ENCODE results near the gene CAPN9.
"Not testable (repeated sequence)": the region's sequence is repeated elsewhere in the genome, so short reads cannot be mapped to it uniquely, and the experiment has no call there.

The CAPN9 gene

DNA sequence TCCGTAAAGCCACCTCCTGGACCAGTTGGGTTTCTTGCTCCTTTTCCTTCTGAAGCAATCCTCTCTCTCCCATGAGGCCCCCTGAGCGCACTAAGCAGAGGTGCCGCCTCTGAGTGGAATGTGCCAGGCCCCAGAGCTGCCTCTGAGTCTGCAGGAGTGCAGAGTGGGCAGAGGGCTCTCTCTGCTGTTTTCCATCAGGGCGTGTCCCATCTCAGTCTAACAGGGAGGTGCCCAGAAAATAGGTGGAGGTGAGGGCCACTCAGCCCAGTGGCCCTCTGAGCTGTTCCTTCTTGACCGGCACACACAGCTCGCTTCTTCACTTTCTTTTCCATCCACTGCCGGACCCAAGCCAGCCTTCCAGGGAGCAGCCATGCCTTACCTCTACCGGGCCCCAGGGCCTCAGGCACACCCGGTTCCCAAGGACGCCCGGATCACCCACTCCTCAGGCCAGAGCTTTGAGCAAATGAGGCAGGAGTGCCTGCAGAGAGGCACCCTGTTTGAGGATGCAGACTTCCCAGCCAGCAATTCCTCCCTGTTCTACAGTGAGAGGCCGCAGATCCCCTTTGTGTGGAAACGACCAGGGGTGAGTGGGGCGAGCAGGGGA, at the start of gene CAPN9:
Gene CAPN9, plus strand, starts transcription at position 262 of the 604 bp plus-strand sequence. Its CDS starts 109 bp downstream, at position 371.
- DNase-seq: no peak

DNA sequence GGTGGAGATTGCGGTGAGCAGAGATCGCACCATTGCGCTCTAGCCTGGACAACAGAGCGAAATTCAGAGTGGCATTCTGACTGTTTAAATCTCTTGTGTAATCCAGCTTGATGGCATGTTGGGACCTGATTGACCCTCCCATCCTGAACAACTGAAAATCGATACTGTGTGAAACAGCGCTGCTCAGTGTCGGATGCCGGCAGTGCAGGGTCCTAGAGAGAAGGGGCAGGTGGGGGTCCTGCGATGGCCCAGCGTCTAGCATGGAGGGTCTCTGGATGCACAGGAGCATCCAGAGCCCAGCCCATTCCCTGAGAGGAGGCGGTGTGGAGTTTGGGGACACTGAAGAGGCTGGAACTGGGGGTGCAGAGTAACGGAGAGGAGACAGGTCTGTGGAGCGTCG, 49.1 kb upstream of the CAPN9 start:
- no peak for DNase-seq

GRCh38 chr1:230698964-230699363, 48.2 kb upstream of the CAPN9 start:
- not testable (repeated sequence) for DNase-seq

GRCh38 chr1:230699716-230700115, 47.5 kb upstream of the CAPN9 start:
- no peak for DNase-seq

DNA sequence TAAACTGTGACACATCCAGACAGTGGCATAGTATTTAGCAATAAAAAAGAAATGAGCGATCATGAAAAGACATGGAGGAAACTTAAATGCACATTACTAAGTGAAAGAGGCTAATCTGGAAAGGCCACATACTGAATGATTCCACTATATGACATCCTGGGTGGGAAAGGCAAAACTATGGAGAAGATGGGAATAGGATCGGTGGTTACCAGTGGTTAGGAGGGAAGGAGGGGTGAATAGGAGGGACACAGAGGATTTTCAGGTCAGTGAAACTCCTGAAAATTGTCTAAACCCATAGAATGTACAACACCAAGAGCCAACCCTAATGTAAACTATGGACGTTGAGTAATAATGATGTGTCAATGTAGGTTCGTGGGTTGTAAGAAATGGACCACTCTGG, 47.1 kb upstream of the CAPN9 start:
- no peak for DNase-seq

- no peak for DNase-seq
Observed at GRCh38 chr1:230701434-230701833, 45.8 kb upstream of the CAPN9 start.

DNA sequence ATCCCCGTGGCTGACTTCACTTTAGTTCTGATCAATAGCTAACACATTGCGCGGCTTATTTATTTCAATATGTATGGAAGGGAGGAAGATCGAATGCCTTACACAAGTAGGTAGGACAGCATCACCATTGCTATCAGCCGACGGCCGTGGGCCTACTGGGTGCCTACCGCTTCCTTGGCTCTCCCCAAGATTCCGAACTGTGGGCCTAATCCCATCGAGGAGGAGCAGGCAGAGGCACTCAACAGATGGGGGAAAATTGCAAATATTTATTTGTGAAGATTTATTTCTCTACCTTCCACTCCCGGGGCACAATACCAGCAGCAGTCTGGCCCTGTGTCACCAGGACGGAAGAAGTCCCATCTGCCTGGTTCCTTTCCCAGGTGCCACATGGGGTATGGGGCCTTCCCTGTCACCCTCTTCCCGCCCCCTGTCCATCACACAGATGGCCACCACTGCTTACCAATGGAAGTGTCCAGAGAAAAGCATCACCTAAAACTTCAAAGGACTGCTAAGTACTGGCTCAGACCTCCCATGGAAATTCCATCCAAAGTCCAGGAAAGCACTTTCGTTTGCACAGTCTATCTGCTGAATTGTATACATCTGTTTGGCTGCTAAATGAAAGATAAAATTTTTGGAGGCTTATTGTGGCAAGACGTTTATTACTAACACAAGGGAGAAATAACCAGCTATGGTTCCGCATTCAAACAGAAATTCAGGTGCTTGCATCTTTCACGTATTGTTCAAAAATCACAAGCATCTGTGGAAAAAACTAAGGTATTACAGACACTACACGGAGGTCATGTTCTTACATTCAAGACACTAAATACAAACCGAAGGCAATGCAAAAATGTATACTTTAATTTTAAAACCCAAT, 45.1 kb upstream of the CAPN9 start:
- no peak for DNase-seq

- DNase-seq: peak; percentile 37
Observed at GRCh38 chr1:230702934-230703678, 44.1 kb upstream of the CAPN9 start.

DNA sequence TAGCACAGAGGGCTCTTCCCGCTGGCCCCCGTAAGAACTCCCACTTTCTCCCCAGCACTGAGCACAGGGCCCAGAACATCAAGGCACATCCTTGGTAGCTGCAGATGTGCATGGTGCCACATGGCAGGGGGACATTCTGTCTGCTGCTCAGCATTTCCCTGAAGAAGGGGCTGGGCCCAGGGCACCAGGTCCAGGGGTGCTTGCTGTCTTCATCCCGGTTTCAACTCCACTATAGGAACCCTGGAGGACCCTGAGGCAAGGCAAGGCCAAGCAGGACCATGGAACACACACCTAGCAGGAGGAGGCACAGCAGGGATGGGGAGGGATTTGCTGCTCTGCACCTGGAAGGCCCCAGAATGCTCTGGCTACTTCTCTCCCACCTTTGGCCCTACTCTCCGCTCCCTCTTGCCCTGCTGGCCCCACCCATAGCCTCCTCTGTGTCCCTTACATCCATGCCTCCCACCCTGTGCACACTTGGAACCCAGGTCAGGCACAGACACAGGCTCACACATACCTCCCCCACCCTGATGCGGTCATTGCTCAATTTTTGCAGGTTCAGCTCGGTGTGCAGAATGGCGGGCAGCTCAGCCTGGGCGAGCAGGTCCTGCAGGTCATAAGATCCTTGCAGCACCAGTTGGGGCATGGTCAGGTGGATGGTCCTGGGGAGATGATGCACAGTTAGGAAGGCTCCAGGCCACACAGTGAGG, 43.4 kb upstream of the CAPN9 start:
- no peak for DNase-seq

DNA sequence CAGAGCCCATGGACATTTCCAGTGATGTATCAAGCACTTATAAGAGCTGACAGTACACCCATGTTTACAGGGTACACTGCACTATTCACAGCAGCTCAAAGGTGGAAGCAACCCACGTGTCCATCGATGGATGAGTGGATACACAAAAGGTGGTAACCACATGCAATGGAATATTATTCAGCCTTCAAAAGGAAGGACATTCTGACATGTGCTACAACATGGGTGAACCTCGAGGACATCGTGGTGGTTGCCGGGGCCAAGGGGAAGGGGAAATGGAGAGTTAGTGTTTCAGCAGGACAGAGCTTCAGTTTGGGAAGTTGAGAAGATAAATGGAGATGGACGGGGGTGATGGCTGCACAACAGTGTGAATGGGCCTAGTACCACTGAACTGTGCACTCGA, 42.4 kb upstream of the CAPN9 start:
- DNase-seq: no peak

DNA sequence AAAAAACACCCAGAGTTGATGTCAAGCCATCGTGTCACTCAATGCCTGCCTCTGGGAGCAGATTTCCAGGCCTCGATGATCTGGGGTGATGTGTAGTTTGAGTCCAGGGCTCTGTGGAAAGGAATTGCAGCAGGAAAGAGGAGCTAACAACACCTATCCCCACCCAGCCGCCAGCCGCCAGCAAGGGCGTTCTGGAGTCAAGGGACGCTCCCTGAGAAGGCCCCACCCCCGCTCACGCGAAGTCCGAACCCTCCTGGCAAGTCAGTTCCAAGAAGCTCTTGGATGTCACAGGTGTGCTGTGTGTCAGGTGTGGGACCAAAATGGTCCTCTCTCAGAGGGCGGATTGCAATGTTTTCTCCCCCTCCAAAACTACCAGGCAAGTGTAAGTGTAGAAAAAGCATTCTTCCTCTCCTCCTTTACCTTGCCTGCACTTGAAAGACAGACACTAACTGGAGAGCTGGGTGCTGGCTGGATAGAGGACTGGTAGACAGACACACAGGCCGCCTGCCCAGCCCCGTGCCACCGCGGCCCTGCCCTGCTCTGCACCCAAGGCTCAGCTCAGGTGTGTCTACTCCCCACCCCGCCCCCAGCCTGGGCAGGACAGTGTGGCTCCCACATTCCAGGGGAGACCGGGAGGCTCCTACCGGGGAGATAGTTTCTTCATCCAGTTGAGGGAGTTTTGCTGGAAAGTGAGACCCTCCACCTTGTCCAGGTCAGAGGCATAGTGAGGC, 41.7 kb upstream of the CAPN9 start:
- DNase-seq: no peak

- DNase-seq: no peak
Observed at GRCh38 chr1:230706020-230706699, 41.0 kb upstream of the CAPN9 start.

- DNase-seq: no peak
Observed at GRCh38 chr1:230706887-230707731, 40.1 kb upstream of the CAPN9 start.

DNA sequence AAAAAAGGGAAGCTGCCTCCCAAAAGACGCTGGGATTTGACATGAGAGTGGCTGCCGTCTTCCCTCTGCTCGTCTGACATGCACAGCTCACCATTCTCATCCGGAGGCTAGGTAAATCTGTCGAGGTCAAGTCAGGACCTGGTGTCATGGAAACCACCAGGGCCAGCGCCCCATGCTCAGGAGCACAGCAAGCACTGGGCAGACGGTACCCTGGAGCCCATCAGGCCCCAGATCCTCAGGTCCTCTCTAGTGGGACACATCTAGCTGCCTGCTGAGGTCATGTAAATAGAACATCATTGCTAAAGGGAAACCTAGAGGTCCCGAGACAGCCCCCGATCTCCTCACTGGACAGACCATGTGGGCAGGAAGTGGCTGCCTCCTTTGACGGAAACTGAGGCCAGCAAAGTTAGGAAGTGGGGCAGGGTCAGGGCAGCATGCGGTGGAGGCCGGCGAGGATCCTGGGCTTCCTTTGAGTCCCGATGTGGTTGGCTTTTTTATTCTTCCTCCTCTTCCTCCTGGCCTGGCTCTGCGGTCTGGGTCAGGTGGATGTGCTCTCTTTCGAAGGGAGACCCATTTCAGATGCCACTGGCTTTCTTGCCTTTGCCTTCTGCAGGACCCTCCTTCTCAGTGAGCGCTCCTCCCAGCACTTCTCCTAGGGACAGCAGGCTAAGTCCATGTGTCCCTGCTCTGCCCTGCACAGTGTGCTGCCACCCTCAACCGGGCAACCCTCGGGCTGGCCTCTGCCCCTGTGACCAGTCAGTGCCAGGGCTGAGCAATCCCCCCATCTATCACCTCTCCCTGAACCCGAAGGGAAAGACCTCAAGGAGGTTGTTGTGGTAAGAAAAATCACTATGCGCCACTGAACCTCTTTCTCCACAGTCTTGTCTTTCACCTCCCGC, 39.2 kb upstream of the CAPN9 start:
- DNase-seq: no peak

DNA sequence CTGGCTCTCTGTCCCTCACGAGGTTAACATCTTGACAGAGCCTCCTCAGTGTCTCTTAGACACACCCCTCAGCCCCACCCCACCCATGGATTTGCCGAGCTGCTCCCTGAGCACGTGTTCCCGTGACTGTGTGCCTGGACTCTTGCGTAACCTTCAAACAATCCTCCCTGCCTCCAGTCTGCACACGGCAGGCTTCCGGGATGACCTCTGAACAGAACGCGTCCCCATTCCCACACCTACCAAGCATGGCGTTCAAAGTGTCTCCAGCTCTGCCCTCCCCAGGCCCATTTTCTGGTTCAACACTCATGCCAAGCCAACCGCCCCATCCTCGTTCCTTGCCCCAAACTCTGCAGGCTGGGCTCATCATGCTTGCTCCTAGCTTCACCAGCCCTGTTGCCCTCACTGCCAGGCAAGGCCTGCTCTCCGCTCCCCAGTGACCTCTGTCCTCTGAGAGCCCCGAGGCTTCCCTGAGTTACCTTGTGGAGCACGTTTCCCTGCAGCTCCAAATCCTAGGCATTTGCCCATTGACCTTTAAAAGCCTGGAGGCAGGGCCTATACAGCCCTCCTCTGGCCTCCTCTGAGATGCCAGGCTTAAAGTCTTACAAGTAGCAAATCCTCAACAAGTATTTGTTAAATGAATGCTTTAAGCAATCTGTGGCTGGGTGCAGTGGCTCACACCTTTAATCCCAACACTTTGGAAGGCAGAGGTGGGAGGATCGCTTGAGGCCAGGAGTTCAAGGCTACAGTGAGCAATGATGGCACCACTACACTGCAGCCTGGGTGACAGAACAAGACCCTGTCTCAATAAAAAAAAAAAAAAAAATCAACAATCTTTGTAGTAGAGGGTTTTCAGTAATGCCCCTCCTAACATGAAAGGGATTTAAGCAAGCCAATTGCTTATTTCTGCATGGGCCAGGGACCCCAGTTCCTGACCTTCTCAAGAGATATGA, 38.3 kb upstream of the CAPN9 start:
- no peak for DNase-seq

GRCh38 chr1:230709619-230710542, 37.3 kb upstream of the CAPN9 start:
- no peak for DNase-seq

GRCh38 chr1:230710543-230710904, 36.7 kb upstream of the CAPN9 start:
- no peak for DNase-seq

Measured in NCI-H510A treated with DMSO at 0.1 percent for 48 hours (cell line).